AG20443 (cell line): ENCODE results near the gene LRRC49.
A peak's percentile ranks its signal among the peaks of the same experiment; 100 is the strongest.

Experiments used
- DNase-seq: peaks from one replicate; pipeline ENCODE4 v3.0.0; 2012; ENCODE audit warnings: low spot score, mixed read lengths

Gene LRRC49

GRCh38 chr15:71051539-71051938 lies 158.9 kb downstream of the LRRC49 start:
- peak; percentile 30 for DNase-seq

DNA sequence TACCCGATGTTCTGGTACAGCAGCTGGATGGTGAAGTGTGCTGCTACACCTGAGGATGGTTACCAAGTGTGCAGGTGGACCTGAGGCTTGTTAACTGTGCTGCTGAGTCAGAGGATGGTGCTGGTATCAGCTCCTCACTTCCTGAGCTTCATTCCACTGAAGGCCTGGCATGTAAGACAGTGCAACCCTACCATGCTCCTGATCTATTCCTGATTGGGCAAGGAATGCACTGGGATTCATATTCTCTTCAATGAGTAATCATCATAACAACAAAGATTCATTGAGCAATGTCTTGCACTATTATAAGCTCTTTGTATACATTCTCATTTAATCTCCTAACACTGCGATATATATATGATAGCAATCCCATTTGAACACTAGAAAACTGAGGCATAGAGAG lies 159.7 kb downstream of the LRRC49 start:
- DNase-seq, result peak; percentile 34

DNA sequence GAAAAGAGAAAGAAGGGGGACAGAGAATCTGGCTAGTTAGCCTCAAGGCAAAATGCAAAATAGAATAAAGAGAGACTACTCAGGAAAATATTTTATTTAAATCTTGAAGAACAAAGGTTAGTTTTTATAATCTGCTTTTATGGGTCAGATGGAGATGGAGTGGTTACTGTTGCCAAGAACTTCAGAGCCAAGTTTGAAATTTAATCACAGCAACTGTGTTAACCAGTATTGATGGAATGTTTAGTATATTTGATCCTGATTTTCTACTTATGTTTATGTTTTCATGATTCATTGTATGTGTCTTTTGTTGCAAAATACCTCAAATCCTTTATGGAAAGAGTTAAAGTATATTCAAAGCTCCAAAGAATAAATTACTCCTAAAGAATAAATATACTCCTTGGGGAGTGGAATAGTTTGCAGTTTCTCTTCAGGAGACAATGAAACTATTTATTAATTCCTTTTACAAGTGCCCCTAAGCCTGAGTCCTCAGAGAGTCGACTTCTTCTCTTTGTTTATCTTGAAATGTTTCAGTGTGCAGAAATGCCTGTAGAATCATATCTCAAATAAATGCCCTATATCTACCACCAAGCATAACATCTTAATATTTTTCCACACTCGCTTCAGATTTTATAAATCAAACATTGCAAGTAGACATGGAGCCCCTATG lies 161.8 kb downstream of the LRRC49 start:
- no peak for DNase-seq

DNA sequence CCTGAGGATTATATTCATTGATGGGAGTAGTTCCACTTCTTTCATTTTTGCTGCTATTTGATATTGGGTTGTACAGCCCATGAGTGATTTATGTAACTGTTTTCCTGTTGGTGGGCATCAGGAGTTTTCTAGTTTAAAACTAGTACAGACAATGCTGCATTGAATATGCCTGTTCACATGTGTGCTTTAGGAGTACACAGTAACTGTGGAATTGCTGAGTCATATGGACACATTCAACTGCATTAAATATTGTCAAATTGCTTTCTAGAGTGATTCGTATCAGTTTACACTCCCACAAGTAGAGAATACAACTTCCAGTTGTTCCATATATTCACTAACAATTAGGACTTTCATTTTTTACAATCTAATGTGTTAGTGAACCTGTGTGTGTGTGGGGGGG lies 162.8 kb downstream of the LRRC49 start:
- DNase-seq, result no peak

DNA sequence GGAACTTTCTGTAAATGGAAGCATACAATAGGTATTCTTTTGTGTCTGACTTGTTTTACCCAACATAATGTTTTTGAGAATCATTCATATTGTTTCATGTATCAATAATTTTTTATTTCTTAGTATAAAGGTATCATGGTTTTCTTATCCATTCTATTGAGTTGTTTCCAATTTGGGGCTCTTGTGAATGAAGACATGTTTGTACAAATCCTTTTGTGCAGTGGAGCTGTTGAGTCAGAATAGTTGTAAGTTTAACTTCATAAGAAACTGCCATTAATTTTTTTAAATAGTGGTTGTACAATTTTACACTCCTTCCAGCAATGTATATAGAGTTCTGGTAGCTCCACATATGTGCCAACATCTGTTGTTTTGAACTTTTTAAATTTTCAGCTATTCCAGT lies 163.5 kb downstream of the LRRC49 start:
- DNase-seq, result no peak

DNA sequence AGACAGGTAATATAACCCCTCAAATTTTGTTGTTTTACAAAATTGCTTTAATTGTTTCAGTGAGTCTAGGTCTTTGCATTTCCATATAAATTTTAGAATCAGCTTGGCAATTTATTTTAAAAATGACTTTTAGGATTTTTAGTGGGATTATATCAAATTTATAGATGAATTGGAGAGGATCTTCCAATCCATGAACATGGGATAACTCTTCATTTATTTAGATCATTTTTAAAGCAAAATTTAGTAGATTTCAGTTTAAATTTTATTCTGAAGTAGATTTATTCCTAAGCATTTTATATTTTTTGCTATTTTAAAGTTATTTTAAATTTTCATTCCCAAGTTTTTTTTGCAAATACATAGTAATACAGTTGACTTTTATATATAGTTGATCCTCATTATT lies 164.5 kb downstream of the LRRC49 start:
- DNase-seq, result no peak

GRCh38 chr15:71057581-71057980 lies 165.0 kb downstream of the LRRC49 start:
- DNase-seq, result no peak

GRCh38 chr15:71060983-71061382 lies 168.4 kb downstream of the LRRC49 start:
- DNase-seq, result no peak

GRCh38 chr15:71066983-71067382 lies 174.4 kb downstream of the LRRC49 start:
- peak; percentile 76 for DNase-seq

GRCh38 chr15:71069693-71070092 lies 177.1 kb downstream of the LRRC49 start:
- no peak for DNase-seq

DNA sequence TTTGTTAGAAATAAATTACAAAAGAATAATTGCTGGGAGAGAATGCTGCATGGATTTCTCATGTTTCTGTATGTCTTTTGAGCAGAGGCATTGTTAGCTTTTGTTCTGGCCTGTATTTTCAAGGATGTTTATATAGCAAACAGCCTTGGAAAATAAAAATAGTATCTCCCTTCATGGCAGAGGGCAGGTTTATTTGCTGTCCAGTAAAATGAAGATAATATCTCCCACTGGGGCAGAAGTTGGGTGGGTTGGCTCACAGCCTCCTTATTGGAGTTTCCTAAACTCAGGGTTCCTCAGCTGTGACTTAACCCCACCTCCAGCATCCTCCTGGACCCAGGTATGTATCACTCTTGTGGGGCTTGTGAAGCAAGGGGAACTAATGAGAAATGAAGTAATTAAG lies 178.9 kb downstream of the LRRC49 start:
- no peak for DNase-seq

GRCh38 chr15:71072423-71072822 lies 179.8 kb downstream of the LRRC49 start:
- DNase-seq, result no peak

GRCh38 chr15:71078506-71079207 lies 186.0 kb downstream of the LRRC49 start:
- no peak for DNase-seq

DNA sequence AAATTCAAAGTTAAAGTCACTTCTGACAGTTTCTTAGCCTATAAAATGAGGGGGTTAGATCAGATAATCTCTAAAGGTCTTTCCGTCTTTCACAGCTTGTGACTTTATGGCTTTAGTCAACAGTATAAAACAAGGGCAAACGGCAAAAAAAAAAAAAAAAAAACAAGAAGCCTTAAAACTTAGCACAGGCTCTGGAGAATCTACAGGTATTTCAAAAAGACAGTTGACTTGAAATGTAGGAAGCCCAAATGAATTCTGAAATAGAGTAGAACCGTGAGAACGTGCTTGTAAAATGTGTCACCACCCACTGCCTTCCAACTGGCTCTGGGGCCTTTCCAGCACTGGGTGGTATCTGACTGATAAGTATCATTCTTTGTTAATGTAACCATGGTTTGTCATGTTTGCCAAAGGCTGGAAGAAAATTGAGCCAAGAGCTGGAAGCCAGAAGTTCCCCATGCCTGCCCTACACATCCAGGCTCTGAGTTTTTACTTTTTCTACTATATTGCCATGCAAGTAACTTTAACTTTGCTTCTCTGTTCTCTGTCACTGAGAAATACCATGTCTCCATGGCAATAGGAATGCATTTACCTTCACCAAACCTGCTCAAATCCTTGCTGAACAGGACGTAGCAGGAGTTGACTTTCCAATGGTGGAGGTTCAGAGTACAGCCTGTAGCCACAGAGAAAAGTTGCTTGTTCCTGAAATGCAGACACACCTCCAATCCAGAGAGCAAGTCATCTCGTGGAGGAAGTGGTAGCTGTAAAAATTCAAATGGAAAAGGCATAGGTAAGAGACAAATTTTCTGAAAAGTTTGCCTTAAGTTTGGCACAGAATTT lies 186.8 kb downstream of the LRRC49 start:
- DNase-seq, result peak; percentile 73

DNA sequence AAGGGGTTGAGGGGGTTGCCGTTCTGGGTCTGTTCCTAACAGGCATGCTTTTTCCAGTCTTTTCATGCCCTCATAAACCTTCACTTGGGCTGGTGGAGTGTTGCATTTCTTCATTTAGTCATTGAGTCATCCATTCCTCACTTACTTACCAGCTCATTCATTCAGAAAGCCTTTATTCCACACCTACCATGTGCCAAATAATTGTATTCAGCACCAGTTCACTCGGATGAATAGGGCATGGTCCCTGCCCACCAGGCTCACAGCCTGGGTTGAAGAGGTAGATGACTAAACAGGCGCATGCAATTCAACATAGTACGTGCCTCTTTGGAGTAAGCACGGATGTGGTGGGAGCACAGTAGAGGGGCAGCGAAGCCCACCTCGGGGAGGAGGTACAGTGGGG lies 187.5 kb downstream of the LRRC49 start:
- no peak for DNase-seq

DNA sequence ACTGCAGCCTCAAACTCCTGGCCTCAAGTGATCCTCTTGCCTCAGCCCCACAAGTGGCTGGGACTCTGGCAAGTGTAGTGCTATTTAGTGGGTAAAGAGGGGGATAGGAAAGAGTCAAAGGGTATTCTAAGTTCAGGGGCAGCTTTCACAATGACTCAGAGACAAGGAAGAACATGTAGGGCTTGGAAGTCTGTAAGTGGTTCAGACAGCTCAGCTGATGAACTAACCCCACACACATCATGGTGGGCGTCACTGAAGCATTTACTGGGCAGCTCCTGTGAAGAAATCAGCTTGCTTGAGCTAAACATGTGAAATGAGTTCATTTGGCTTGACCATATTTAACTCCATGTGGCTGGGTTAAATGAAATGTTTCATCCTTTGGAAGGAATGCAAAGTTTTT lies 188.1 kb downstream of the LRRC49 start:
- peak; percentile 78 for DNase-seq

- DNase-seq, result no peak
These were observed 190.2 kb downstream of the LRRC49 start for GRCh38 chr15:71082803-71083202.

GRCh38 chr15:71083349-71083748 lies 190.7 kb downstream of the LRRC49 start:
- DNase-seq, result peak; percentile 72

DNA sequence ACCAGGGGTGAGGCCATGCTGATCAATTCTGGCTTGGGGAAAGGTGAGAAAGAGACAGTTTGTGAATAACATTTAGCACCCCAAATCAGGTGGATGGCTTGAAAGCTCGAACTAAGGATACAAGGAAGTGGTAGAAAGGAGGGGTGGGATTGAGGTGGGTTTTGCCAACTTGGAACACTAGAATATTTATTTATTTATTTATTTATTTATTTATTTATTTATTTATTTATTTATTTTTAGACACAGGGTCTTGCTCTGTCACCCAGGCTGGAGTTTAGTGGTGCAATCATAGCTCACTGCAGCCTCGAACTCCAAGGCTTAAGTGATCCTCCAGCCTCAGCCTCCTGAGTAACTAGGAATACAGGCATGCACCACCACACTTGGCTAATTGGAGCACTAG lies 191.6 kb downstream of the LRRC49 start:
- no peak for DNase-seq

GRCh38 chr15:71085809-71086208 lies 193.2 kb downstream of the LRRC49 start:
- DNase-seq, result no peak

DNA sequence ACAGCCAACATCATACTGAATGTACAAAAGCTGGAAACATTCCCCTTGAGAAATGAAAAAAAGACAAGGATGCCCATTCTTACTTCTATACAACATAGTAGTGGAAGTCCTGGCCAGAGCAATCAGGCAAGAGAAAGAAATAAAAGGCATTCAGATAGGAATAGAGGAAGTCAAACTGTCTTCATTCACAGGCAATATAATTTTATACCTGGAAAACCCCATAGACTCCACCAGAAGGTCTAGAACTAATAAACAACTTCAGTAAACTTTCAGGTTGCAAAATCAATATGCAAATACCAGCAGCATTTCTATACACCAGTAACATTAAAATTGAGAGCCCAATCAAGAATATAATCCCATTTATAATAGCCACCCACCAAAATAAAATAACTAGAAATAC lies 195.5 kb downstream of the LRRC49 start:
- no peak for DNase-seq

GRCh38 chr15:71088683-71089082 lies 196.1 kb downstream of the LRRC49 start:
- DNase-seq, result no peak

- DNase-seq, result no peak
These were observed 197.2 kb downstream of the LRRC49 start for GRCh38 chr15:71089801-71090200.
